ENCODE measurements around the gene ARHGAP27.

The ARHGAP27 gene

GRCh38 chr17:45430738-45431530, 1.7 kb downstream of the ARHGAP27 start:
- no peak for DNase-seq

- DNase-seq: no peak
Measured at GRCh38 chr17:45430006-45430737, 2.5 kb downstream of the ARHGAP27 start.

DNA sequence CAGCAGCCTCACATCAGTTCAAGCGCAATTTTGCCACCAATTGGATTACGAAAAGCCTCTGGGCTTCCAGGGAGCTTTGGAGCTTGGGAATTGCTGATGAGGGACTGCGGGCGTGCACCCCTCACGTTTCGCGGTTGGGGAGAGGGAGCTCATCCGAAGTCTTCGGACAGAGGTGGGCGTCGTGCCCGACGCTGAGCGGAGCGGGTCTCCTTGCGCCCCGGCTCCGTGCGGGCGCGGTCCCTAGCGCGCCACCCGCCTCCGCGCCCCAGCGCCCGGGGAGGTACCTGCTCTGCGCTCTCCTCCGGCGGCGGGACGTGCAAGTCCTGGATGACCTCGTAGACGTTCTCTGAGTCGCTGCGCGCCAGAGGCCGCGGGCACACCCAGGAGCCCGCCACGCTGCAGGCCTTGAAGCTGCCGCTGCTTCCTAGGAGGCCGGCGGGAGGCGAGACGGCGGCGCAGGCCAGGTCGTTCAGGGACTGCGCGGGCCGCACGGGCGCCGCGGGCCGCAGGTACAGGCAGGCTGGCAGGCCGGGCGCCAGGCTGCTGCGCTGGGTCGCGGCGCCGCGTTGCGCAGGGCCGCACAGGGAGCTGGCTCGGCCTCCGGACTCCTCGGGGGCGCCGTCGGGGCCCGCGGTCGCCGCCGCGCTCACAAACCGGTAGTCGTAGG, 3.2 kb downstream of the ARHGAP27 start:
- DNase-seq: no peak

DNA sequence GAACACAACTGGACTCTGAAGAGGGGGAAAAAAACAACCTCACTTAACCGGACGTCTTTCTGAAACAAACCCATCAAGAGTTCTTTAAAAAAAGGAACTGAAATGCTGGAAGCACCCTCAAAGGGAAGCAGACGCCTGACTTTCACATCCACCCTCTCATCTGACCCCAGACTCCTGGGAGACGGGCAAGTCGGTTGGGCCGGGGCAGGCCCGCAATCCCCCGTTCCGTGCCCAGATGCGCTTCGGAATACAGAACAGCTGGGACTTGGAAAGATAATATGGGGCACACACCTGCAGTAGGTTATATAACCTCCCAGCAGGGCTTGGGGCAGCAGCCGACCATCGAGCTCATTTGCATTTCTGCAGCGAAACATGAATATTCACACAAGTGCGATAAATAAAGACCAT, 3.7 kb downstream of the ARHGAP27 start:
- DNase-seq: no peak

- peak; percentile 70 for DNase-seq
Measured at GRCh38 chr17:45428050-45428617, 4.5 kb downstream of the ARHGAP27 start.

- no peak for DNase-seq
Measured at GRCh38 chr17:45427181-45427835, 5.4 kb downstream of the ARHGAP27 start.

DNA sequence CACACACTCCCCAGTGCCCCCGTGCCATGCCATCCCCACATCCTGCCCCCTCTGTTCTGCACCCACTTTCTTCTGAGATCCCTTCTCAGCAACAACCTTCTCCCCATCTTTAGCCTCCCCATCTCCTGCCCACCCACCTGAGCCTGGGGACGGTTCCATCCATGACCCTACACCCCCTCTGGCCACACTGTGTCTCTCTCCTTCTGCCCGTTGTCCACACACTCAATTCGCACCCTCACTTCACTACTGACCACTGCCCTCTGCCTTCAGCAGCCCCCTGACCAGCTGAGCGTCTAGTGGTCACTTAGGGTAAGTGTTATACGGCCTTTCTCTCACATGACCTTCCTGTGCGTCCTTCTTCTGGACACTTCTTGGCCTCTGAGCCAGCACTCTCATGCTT, 6.1 kb downstream of the ARHGAP27 start:
- DNase-seq: no peak

DNA sequence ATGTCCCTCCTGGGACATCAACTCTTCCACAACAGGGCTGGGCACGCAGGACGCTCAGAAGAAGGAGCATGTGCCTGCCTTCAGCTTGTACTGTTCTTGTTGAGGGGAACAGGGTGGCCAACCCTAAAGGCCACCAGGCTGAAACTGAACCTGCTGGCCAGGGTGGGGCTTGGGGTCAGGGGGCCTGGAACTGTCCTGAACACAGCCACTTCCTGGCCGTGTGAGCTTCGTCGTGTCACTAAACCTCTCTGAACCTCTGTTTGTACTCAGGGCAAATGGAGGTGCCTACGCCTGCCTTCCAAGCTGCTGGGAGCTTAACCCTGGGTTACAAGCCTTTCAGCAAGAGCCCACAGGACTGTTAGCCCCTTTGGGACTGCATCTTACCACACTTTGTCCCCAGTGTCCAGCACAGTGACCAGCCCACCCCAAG, 6.7 kb downstream of the ARHGAP27 start:
- no peak for DNase-seq

- no peak for DNase-seq
Measured at GRCh38 chr17:45425125-45425983, 7.3 kb downstream of the ARHGAP27 start.

DNA sequence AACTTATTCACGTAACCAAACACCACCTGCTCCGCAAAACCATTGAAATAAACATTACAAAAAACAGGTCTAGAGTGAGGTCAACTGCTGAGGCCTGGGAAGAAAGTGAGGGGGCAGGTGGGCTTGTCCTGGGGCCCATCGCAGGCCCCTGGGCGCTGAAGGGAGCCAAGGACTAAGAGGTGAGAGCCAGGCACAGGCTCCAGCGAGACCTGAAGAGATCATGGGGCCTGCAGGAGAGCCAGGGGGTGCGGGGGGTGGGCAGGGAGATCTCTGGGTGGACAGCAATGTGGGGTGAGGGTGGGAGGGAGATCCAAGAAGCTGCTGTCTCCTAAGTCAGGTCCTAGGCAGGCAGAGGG, 7.9 kb downstream of the ARHGAP27 start:
- DNase-seq: no peak

DNA sequence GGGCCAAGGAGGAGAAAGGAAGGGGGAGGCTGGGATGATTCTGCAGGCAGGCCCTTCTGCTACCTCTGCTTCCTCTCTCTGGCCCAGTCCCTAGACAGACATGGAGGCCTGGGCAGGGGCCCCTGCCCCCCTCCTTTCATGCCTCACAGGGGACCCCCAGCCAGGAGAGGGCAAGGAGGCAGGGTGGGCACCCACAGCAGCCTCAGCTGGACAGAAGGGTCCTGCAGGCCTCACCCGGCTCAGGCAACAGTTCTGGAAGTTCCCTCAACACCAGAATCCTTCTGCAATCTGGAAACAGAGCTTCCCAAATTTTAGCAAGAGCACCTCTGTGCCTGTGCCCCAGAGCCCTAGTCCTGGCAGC, 8.7 kb downstream of the ARHGAP27 start:
- no peak for DNase-seq

DNA sequence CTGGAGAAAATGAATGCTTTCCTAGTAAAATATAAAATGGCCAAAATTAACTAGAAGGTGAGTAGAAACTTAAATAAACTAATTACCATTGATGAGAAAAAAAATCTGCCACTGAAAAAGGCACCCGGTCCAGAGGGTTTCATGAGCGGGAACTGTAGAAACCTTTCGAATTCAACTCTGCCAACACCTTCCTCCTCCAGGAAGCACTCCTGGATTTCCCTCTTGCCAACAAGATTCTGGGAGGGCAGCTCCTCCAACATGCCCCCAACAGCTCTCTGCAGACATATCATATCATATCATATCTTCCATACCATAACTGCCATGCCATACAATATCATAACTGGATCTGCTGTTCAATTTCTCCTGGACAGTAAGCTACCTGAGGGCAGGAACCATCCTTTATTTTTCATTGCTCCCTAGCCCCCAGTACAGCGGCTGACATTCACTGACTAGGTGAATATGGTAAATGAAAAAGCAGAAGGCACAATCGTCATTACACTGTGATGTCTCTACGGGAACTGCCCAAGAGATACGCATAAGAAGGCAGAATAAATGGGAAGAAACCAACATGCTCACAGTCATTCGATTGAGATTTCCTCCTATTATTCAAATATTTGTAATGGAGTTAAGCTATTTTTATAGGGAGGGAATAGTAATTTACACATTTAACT, 9.2 kb downstream of the ARHGAP27 start:
- no peak for DNase-seq

GRCh38 chr17:45414990-45415881, 17.4 kb downstream of the ARHGAP27 start:
- DNase-seq: no peak

DNA sequence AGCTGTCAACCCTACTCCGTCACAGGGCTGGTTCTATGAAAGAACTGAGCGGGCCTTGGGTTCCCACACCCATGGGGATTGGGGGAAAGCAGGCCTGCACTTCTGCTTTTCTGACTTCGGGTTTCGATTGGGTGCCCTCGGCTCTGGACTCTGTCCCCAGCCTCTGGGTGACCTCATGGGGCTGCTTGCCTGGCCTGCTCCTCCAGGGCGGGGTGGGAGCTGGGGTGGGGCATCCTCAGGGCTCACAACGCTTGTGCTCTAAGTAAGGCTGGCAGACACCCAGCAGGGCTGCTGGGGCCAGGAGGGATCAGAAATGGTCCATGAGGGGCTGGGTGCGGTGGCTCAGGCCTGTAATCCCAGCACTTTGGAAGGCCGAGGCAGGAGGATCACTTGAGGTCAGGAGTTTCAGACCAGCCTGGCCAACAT, 19.2 kb downstream of the ARHGAP27 start:
- DNase-seq: no peak

DNA sequence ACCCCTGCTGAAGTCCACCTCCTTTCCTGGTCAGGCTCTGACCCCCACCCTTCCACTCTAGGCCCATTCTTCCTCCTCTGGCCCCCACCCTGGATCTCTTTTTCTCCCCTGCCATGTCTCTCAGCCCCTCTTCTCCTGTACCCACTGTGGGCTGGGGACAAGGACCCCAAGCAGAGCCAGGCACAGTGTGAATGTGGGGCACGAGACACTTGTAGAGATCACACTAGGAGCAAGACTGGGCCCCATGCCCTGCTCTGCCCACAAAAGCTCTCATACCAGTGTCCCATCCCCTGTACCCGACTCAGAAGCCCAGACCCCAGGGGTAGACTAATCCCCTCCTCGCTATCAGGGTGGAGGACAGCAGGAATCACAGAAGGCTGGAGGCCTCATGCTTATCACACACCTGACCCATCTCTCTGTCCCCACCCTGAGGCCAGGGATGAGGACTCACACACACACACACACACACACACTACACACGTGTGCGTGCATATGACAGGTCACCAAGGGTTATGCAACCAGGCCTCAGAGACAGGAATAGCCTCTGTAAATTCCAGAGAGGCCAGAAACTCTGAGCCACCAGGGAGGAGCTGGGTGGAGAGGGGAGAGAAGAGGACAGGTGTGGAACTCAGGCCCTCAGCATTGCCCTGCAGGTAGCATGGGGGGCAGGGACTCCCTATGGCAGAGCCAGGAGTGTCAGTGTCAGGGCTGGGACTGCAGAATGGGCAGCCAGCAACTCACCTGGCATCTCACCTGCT, 21.1 kb downstream of the ARHGAP27 start:
- no peak for DNase-seq

GRCh38 chr17:45410144-45411091, 22.3 kb downstream of the ARHGAP27 start:
- peak; percentile 43 for DNase-seq

GRCh38 chr17:45409659-45410076, 23.0 kb downstream of the ARHGAP27 start:
- DNase-seq: no peak

All from effector CD4-positive, alpha-beta T cell (primary cell).